Muscle of leg (tissue), 11 donors: ENCODE results near the gene ABTB1. TPM values are rescaled to one million over a fixed set of nuclear protein-coding genes. Genes with fewer than 3 reads are reported as not detected.

ENCODE experiments used
- DNase-seq: peaks from one replicate; pipeline ENCODE4 v3.0.0; 2013
- H3K27ac ChIP-seq: one replicate; pipeline ENCODE4 v1.5.1; 2013; ENCODE audit warnings: mild to moderate bottlenecking, low read length, control low read depth
- H3K27me3 ChIP-seq: one replicate; pipeline ENCODE4 v1.6.1; 2013; ENCODE audit warnings: low read length; ENCODE audit not compliant: control insufficient read depth, insufficient read depth
- H3K36me3 ChIP-seq: one replicate; pipeline ENCODE4 v1.6.1; 2013; ENCODE audit warnings: low read length; ENCODE audit not compliant: control insufficient read depth, insufficient read depth
- H3K4me1 ChIP-seq: one replicate; pipeline ENCODE4 v1.6.1; 2013; ENCODE audit warnings: low read length; ENCODE audit not compliant: control insufficient read depth, insufficient read depth
- H3K4me3 ChIP-seq: one replicate; pipeline ENCODE4 v1.5.1; 2013; ENCODE audit warnings: low read length, control low read depth
- H3K9me3 ChIP-seq: replicated peaks from 2 replicates; pipeline ENCODE4 v1.6.1; 2013; ENCODE audit warnings: low read depth, low read length; ENCODE audit not compliant: control insufficient read depth
- WGBS: methylation state at CpG from one replicate; pipeline ENCODE4 v1.1.5; 2013; ENCODE audit warnings: missing lambda C conversion rate; ENCODE audit not compliant: insufficient coverage; 5-methylcytosine and 5-hydroxymethylcytosine counted together
- polyA plus RNA-seq, 8 donors: library from polyadenylated mRNA; unstranded; fragments of 120-200 nt; gene quantifications; one replicate each; pipeline versions ENCODE4 v1.2.1 to v1.2.3, GENCODE V29; 2013; ENCODE audit warnings: inconsistent platforms in 1 of 8, low replicate concordance in 1 of 8; ENCODE audit not compliant: insufficient read length in 8 of 8, insufficient read depth in 1 of 8
- total RNA-seq: library from RNA; stranded (reverse); fragments of 120-200 nt; gene quantifications from one replicate; pipeline ENCODE4 v1.2.4, GENCODE V29; 2013

The ABTB1 gene
- total and polyA plus RNA-seq, 9 donors = 5.1 to 19.6 (median 13.7) TPM

DNA sequence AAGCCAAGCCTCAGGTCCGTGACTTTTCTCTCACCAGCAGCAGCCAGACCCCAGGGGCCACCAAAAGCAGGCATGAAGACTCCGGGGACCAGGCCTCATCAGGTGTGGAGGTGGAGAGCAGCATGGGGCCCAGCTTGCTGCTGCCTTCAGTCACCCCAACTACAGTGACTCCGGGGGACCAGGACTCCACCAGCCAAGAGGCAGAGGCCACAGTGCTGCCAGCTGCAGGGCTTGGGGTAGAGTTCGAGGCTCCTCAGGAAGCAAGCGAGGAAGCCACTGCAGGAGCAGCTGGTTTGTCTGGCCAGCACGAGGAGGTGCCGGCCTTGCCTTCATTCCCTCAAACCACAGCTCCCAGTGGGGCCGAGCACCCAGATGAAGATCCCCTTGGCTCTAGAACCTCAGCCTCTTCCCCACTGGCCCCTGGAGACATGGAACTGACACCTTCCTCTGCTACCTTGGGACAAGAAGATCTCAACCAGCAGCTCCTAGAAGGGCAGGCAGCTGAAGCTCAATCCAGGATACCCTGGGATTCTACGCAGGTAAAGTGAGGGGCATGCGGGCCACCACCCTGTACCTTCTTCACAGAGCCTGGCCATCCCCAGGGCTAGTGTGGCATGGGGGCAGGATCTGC lies 12.0 kb upstream of the ABTB1 start:
- Histone ChIP-seq H3K9me3 (no peaks in the 10 kb centered on the region), H3K27ac (no peak overlapping the region), H3K27me3 (no peaks in the 10 kb centered on the region), H3K4me1 (peaks cover 2% of the 10 kb centered on the region), H3K4me3 (no peak overlapping the region), H3K36me3 (no peaks in the 10 kb centered on the region)
- WGBS = 99% methylated on average over 8 of the region's 10 CpGs
- no peak for DNase-seq

DNA sequence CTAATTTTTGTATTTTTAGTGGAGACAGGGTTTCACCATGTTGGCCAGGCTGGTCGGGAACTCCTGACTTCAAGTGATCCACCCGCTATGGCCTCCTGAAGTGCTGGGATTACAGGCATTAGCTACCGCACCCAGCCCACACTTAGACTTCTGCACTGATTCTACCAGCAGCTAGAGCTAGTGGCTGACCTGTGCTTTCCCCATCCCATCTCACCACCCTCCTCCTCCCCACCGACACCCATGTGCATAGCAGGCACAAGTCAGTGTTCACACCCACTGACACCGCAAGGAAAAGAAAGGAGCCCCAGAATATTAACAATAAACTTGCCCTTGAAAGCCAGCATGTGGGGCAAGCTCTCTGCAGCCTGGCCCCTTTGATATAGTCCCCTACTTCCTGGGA lies 11.2 kb upstream of the ABTB1 start:
- 81% methylated on average over 5 of the region's 5 CpGs for WGBS
- no peak for DNase-seq
- Histone ChIP-seq H3K36me3 (no peaks in the 10 kb centered on the region), H3K4me1 (peaks cover 2% of the 10 kb centered on the region), H3K27me3 (no peaks in the 10 kb centered on the region), H3K27ac (no peak overlapping the region), H3K4me3 (no peak overlapping the region), H3K9me3 (no peaks in the 10 kb centered on the region)

- Histone ChIP-seq H3K27ac (no peak overlapping the region), H3K36me3 (no peaks in the 10 kb centered on the region), H3K9me3 (no peaks in the 10 kb centered on the region), H3K27me3 (no peaks in the 10 kb centered on the region), H3K4me1 (peaks cover 2% of the 10 kb centered on the region), H3K4me3 (no peak overlapping the region)
- peak; percentile 53 for DNase-seq
- 31% methylated on average over 6 of the region's 11 CpGs for WGBS
These were observed 10.7 kb upstream of the ABTB1 start for GRCh38 chr3:127662001-127662469.

DNA sequence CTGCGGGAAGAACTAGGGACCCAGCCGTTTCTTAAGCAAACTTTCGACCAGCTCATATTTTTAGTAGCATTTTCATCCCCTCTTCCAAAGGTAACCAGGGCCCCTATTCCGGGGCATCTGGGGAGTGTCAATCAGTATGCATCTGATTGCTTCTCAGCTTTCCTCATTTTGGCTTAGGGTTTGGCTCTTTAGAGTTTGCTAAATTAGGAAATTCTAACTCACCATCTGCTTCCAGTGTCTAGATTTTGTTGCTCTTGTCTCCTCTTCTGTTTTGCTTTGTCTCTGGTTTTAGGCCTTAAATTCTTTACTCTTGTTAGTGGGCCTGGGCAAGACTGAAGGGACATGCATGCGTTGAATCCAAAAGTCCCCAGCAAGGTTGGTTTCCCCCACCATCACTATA lies 9.6 kb upstream of the ABTB1 start:
- Histone ChIP-seq H3K9me3 (no peaks in the 10 kb centered on the region), H3K4me3 (no peak overlapping the region), H3K27me3 (no peaks in the 10 kb centered on the region), H3K36me3 (no peaks in the 10 kb centered on the region), H3K4me1 (peaks cover 7% of the 10 kb centered on the region), H3K27ac (no peak overlapping the region)
- DNase-seq = no peak
- 84% methylated on average over 3 of the region's 5 CpGs for WGBS

- no peaks in the 10 kb centered on the region for H3K27me3 ChIP-seq
- DNase-seq = peak; percentile 65
- H3K36me3 ChIP-seq = no peaks in the 10 kb centered on the region
- no peak overlapping the region for H3K27ac ChIP-seq
- no peaks in the 10 kb centered on the region for H3K9me3 ChIP-seq
- peaks cover 5% of the 10 kb centered on the region for H3K4me1 ChIP-seq
- 57% methylated on average over 1 of the region's 2 CpGs for WGBS
- H3K4me3 ChIP-seq = no peak overlapping the region
These were observed 7.6 kb upstream of the ABTB1 start for GRCh38 chr3:127665165-127665564.

GRCh38 chr3:127665586-127665985 lies 7.2 kb upstream of the ABTB1 start:
- peaks cover 5% of the 10 kb centered on the region for H3K4me1 ChIP-seq
- 95% methylated on average over 2 of the region's 3 CpGs for WGBS
- DNase-seq = no peak

GRCh38 chr3:127666676-127667075 lies 6.1 kb upstream of the ABTB1 start:
- no peaks in the 10 kb centered on the region for H3K27me3 ChIP-seq
- peaks cover 10% of the 10 kb centered on the region for H3K4me1 ChIP-seq
- no peak overlapping the region for H3K27ac ChIP-seq
- no peak for DNase-seq
- H3K9me3 ChIP-seq = no peaks in the 10 kb centered on the region
- WGBS = 100% methylated on average over 1 of the region's 2 CpGs
- H3K4me3 ChIP-seq = no peak overlapping the region
- no peaks in the 10 kb centered on the region for H3K36me3 ChIP-seq

More at GRCh38 chr3:127665586-127665985, 7.2 kb upstream of the ABTB1 start:
- H3K27ac ChIP-seq = no peak overlapping the region
- no peaks in the 10 kb centered on the region for H3K36me3 ChIP-seq
- H3K27me3 ChIP-seq = no peaks in the 10 kb centered on the region
- H3K9me3 ChIP-seq = no peaks in the 10 kb centered on the region
- no peak overlapping the region for H3K4me3 ChIP-seq

DNA sequence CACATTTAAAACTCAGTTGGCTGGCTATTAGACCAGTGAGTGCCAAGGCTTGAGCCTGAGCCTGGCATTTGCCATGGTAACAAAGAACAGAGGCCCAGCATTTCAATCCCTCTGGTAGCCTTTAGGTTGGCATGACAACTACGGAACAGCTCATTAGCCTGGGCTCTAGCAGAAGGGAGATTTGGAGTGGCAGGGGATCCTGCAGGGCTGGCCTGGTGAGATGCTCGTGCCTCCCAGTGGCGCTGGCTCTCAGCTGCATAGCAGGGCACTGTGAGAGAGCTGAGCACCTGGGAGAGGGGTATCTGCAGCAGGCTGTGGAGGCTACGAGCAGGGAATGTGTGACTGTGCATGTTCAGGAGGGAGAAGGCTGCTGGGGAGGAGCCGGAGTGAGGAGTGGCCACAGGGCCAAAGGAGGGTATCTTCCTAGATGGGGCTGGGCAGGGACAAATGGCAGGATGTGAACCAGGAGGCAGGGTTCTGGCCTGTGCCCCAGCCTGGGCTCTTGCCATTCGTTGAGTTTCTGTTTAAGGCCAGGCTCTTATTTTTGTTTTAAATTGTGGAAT lies 5.6 kb upstream of the ABTB1 start:
- H3K27me3 ChIP-seq = no peaks in the 10 kb centered on the region
- no peaks in the 10 kb centered on the region for H3K36me3 ChIP-seq
- no peak overlapping the region for H3K27ac ChIP-seq
- DNase-seq = no peak
- H3K9me3 ChIP-seq = no peaks in the 10 kb centered on the region
- no peak overlapping the region for H3K4me3 ChIP-seq
- peaks cover 15% of the 10 kb centered on the region for H3K4me1 ChIP-seq
- 79% methylated on average over 5 of the region's 6 CpGs for WGBS

DNA sequence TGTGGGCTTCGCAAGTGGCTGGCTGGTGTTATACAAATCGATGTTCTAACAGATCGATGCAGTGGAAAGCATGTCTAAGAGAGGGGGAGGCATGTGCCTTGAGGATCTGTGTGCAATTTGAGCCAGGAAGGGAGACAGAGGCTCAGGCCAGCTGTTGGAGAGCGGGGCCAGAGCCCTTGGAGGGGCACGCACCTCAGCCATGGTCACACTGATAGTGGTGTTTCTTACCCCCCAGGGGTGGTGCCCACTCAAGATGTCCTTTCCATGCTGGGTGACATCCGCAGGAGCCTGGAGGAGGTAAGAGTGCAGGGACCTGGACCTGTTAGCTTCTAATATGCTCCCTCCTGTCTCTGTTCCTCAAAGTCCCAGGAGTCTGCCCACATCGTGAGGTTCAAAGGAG lies 3.8 kb upstream of the ABTB1 start:
- Histone ChIP-seq H3K27me3 (no peaks in the 10 kb centered on the region), H3K27ac (no peak overlapping the region), H3K36me3 (no peaks in the 10 kb centered on the region), H3K4me3 (no peak overlapping the region), H3K9me3 (no peaks in the 10 kb centered on the region), H3K4me1 (peaks cover 24% of the 10 kb centered on the region)
- no peak for DNase-seq
- 95% methylated on average over 4 of the region's 7 CpGs for WGBS

- WGBS = 80% methylated on average over 10 of the region's 14 CpGs
- peaks cover 25% of the 10 kb centered on the region for H3K4me1 ChIP-seq
These were observed 3.1 kb upstream of the ABTB1 start for GRCh38 chr3:127669541-127670228.

More at GRCh38 chr3:127669541-127670228, 3.1 kb upstream of the ABTB1 start:
- H3K4me3 ChIP-seq = no peak overlapping the region
- no peaks in the 10 kb centered on the region for H3K36me3 ChIP-seq
- no peaks in the 10 kb centered on the region for H3K9me3 ChIP-seq
- H3K27me3 ChIP-seq = no peaks in the 10 kb centered on the region
- no peak for DNase-seq
- no peak overlapping the region for H3K27ac ChIP-seq
